Activated CD4-positive, alpha-beta T cell treated with anti-CD3 and anti-CD28 coated beads for 24 hours (primary cell): Measurements from ENCODE around the gene STAG3.
"Not testable (repeated sequence)": the region's sequence is repeated elsewhere in the genome, so short reads cannot be mapped to it uniquely, and the experiment has no call there.

ENCODE experiments used
- DNase-seq, 2 donors: peaks; one replicate each; pipeline ENCODE4 v3.0.0-alpha.2; 2020; ENCODE audit warnings: low read depth in 2 of 2

The STAG3 gene

DNA sequence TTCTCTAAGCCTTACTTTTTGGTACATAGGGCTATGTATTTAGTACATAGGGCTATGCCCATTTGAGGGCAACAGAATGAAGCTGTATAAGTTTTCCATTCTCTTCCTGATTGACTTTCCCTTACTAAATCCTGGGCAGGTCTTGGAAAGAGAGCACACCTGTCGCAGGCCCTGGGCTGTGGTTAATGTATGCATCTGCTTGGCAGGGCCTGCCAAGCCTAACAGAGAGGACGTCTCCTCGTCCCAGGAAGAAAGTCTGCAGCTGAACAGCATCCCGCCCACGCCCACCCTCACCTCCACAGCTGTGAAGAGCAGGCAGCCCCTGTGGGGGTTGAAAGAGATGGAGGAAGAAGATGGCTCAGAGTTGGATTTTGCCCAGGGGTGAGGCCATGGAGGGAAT, 33.1 kb downstream of the STAG3 start:
- DNase-seq = no peak

DNA sequence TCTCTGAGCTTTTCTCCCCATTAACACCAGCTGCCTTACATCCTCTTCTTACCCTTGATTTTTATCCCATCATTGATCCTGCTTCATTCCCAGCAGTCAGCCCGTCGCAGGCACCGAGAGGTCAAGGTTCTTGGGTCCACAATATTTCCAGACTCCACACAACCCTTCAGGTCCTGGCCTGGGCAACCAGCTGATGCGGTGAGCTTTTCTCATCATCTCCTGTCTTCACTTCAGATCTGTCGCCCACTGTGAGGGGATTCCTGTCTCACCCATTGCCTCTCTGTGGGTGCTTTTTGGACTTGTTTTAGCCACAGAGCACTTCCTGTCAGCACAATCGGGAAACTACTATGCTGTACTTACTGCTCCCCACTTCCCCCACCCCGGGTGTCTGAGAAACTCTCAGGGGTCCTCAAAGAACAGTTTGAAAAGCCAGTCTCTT, 33.6 kb downstream of the STAG3 start:
- no peak for DNase-seq

DNA sequence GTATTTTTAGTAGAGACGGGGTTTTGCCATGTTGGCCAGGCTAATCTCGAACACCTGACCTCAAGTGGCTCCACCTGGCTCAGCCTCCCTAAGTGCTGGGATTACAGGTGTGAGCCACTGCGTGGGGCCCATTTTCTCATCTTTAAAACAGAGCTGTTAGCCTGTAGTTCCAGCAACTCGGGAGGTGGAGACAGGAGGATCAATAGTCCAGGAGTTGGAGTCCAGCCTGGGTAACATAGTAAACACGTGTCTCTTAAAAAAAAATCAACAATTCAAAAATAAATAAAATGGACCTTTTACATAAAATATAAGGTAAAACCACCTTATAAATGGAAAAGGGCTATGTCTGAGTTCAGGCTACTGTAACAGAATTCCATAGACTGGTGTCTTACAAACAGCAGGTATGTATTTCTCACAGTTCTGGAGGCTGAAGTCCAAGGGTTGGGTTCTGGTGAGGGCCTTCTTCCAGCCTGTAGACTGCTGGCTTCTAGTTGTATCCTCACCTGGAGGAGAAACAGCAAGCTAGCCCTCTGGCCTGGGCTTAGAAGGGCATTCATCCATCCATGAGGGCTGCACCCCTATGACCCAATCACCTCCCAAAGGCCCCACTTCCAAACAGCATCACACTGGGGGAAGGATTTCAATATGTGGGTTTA, 35.0 kb downstream of the STAG3 start:
- DNase-seq = no peak

DNA sequence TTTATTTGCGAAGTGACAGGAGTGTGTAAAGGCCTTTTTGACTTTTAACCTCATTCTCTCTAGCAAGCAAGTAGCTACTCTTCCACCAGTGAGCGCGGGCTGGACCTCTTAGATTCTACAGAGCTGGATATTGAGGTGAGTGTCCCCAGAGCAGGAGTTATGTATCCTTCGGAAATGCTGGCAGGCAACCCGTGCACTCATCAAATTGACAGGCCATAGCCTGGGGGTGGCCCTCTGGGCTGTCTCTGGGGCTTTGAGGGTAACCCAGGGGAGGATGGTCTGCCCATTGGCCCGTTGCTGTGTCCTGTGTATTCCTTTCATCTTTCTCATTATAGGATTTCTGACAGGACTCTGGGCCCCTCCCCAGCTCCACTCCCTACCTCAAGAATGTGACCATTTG, 36.0 kb downstream of the STAG3 start:
- DNase-seq = no peak

DNA sequence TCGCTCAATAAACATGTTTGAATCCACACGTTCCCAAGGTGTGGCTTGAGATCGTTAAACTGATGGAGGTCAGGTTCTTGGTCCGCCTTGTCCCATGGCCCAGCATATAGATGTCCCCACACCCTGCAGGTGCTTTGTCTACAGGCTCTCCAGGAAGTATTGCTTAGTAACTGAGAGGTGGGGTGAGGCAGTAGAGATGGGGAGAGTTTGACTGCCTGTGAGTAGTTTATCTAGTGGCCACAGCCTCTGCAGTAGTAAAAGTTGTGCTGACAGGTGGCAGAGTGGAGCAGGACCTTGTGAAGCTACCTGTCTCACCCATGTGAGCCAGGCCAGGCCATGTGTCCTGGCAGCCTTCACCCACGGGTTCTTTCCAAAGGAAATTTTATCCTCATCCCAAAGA, 36.6 kb downstream of the STAG3 start:
- DNase-seq = not testable (repeated sequence)

DNA sequence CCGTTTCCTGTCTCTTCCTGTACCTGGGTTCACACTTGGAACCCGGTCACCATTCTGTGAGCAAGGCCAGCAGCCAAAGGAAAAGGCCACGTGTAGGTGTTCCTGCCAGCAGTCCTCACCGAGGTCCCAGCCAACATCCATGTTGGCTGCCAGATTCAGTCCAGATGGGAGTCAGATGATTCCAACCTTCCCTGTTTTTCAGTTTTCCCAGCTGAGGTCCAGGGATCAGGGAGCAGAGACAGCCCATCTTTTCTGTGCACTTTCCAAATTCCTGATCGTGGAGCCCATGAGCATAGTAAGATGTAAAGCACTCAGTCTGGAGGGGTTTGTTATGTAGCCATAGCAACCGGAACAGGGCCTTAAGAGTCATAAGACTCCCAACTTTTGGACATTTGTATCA, 38.2 kb downstream of the STAG3 start:
- no peak for DNase-seq

DNA sequence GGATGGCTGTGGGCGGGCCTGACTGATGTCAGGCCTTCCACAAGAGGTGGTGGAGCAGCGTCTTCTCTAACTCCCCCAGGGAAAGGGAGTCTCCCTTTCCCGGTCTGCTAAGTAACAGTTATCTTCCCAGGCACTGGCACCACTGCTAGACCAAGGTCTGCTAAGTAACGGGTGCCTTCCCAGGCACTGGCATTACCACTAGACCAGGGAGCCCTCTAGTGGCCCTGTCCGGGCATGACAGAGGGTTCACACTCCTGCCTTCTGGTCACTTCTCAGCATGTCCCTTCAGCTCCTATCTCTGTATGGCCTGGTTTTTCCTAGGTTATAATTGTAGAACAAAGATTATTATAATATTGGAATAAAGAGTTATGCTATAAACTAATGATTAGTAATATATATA, 40.2 kb downstream of the STAG3 start:
- DNase-seq = peak; percentile 62 to 81

DNA sequence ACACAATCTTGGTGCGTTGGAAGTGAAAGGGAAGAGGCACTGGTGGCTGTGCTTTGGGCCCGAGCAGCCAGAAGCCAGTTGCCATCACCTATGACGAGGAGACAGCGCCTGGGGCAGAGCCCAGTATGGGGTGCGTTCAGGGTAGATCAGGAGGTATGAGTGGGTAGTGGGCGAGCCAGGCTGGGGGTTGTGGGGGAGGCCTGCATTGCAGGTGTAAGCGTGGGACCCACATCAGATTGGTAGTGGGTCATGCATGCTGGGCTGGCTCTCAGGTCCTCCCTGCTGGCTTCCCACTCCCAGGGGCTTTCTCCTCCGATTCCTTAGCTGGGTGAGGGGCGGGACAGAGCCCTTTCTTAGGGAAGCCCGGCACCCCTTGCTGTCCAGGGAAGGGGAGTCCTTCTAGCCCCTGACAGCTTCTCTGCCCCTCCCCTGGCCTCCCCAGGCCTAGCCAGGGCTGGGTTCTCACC, 41.6 kb downstream of the STAG3 start:
- DNase-seq = no peak

DNA sequence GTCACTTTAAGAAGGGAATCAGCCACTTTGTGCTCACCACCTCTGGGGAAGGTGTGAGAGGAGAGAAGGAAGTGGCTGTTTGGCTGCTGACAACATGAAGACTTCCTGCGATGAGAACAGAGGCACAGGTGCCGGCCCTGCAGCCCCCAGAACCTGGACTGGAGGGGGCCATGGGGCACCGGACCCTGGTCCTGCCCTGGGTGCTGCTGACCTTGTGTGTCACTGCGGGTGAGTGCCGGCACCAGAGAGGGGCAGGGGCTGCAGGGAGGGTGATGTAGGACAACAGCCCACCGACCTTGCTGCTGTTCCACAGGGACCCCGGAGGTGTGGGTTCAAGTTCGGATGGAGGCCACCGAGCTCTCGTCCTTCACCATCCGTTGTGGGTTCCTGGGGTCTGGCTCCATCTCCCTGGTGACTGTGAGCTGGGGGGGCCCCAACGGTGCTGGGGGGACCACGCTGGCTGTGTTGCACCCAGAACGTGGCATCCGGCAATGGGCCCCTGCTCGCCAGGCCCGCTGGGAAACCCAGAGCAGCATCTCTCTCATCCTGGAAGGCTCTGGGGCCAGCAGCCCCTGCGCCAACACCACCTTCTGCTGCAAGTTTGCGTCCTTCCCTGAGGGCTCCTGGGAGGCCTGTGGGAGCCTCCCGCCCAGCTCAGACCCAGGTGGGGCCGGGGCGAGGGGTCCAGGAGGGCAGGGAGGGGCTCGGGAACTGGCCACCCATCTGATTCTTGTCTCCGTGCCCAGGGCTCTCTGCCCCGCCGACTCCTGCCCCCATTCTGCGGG, 42.3 kb downstream of the STAG3 start, which contains the start of gene PVRIG:
Gene PVRIG (plus strand): TSS at position 149 of the 785 bp plus-strand sequence. CDS start 22 bp downstream, at position 171.
- not testable (repeated sequence) for DNase-seq

DNA sequence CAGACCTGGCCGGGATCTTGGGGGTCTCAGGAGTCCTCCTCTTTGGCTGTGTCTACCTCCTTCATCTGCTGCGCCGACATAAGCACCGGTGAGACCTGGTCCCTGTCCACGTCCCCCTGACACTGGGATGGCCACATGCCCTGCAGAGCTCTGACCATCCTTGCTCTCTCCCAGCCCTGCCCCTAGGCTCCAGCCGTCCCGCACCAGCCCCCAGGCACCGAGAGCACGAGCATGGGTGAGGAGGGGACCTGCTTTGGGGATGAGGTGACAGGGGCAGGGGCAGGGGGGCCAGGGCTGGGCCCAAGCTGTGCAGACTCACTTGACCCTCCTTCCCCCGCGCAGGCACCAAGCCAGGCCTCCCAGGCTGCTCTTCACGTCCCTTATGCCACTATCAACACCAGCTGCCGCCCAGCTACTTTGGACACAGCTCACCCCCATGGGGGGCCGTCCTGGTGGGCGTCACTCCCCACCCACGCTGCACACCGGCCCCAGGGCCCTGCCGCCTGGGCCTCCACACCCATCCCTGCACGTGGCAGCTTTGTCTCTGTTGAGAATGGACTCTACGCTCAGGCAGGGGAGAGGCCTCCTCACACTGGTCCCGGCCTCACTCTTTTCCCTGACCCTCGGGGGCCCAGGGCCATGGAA, 43.0 kb downstream of the STAG3 start:
- no peak for DNase-seq

DNA sequence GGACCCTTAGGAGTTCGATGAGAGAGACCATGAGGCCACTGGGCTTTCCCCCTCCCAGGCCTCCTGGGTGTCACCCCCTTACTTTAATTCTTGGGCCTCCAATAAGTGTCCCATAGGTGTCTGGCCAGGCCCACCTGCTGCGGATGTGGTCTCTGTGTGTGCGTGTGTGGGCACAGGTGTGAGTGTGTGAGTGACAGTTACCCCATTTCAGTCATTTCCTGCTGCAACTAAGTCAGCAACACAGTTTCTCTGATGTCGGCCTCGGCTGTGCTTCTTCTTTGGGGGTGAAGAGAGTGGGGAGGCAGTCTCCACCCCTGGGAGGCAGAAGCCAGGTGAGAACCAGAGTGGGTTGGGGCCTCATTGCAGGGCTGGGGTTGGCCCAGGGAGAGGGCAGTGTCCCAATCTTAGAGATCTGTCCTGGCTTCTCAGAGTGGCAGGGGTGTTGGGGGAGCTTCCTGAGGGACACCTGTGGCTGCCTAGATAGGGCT, 43.6 kb downstream of the STAG3 start:
- peak in 1 of 2 donors; percentile 66 for DNase-seq

DNA sequence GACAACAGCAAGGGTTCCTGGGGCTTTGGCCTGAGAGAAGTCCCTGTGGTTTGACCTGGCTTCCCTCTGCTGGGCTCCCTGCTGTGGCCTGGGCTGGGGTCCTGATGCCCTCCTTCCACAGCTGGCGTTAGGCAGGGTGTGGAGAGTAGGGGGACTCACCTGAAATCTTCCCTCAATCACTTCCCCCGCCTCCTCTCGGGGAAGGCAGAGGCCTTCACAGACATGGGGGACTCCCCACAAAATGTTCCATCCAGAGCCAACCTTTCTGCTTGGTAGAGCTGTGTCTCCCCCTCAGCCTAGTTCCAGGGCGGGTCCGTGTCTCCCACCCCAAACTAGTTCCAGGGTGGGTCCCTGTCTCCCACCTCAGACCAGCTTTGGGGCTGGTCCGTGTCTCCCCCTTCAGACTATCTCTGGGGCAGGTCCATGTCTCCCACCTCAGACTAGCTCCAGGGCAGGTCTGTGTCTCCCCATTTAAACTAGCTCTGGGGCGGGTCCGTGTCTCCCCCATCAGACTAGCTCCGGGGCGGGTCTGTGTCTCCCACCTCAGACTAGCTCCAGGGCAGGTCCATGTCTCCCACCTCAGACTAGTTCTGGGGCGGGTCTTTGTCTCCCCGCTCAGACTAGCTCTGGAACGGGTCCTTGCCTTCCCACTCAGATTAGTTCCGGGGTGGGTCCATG, 44.2 kb downstream of the STAG3 start:
- no peak for DNase-seq

DNA sequence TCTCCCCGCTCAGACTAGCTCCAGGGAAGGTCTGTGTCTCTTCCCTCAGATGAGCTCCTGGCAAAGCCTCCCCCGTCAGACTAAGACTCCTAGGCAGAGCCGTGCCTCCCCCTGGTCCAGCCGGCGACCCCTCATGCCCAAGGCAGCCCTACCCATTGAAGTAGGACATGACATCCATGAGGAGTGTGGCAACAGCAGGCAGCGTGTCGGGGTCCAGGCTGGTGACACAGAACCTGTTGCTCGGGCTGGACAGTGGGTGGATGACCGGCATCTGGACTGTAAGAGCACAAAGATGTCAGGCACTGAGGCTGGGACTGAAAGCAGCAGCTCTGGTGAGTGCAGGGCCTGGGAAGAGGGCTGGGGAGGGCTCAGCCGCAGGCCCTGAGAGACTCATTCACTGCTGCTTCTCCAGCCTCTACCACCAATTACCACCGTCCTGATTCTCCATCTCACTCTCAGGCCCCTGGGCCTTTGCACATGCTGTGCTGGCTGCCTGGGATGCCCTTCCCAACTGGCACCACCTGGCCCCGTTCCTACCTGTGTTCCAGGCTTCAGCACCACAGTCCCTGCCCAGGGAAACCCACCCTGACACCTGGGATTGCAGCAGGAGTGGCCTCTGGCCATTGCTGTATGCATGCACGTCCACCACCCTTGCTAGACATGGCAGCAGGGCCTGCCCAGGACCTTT, 44.9 kb downstream of the STAG3 start:
- no peak for DNase-seq

DNA sequence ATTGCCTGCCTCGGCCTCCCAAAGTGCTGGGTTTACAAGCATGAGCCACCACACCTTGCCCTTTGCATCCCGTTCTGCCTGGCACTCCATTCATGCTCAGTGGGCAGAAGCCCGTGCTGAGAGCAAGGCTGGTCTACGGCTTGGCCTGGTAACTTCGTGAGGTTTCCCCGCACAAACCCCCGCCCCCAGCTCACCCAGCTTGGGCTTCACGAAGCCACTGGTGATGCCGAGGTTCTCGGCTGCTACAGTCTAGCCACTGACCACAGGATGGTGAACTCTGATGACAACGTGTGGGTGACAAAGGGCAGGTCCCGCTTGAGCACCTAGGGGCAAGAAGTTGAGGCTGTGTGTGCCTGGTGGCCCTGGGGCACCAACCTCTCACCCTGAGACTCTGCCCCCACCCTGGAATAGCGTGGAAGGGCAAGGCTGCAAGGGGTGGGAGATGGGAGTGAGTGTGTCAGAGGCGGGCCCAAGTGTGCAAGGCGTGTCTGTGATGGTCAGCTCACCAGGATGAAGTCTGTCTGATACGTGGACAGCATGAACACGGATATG, 45.7 kb downstream of the STAG3 start:
- not testable (repeated sequence) for DNase-seq

DNA sequence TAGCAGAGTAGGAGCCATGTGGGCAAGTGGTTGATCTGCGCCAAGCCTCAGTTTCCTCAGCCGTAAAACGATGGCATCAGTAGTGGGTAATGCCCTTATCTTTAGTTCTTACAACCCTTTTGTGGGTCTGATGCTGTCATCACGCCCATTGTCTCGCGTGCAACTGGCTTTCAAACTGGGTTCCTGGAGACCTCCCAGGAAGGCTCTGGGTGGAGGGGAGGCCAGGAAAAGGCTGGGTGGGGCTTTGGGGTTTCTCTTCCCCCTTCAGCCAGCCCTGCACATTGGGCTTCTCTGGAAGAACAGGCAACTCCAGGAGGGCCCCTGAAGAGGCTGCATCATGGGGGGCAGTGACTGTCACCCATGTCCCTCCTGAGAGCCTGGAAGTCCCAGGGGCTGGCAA, 47.2 kb downstream of the STAG3 start:
- DNase-seq = not testable (repeated sequence)

DNA sequence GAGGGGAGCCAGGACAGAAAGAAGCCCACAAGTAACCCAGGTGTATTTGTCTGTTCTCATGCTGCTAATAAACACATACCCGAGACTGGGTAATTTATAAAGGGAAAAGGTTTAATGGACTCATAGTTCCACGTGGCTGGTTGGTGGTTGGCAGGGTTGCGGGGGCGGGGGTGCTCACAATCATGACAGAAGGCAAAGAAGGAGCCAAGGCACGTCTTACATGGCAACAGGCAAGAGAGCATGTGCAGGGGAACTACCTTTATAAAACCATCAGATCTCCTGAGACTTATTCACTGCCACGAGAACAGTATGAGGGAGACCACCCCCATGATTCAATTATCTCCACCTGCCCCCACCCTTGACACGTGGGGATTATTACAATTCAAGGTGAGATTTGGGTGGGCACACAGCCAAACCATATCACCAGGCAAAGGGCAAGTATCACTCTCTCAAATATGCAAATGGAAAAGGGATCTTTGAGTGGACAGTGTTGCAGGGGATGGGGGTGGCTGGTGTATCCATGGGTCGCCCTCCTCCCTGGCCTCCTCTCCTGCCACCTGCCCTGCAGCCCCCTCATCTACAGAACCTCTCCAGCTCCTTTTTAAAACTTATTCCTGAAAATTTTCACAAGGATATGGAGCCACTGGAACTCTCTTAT, 57.1 kb downstream of the STAG3 start:
- not testable (repeated sequence) for DNase-seq

DNA sequence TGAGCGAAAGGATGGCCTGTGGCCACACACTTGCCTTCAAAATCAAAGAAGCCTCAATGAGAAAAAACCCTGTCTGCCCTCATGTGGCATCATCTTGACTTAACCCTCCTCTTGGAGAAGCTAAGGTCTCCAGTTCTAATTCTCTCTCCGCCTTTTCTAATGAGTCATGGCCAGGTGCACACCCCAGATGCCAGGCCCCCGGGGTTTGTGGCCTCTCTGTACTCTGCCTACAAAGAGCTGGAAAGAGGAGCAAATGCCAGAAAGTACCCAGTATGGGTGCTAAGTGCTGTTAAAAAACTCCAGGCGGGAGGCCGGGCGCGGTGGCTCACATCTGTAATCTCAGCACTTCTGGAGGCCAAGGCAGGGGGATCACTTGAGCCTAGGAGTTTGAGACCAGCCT, 62.3 kb downstream of the STAG3 start:
- DNase-seq = not testable (repeated sequence)

DNA sequence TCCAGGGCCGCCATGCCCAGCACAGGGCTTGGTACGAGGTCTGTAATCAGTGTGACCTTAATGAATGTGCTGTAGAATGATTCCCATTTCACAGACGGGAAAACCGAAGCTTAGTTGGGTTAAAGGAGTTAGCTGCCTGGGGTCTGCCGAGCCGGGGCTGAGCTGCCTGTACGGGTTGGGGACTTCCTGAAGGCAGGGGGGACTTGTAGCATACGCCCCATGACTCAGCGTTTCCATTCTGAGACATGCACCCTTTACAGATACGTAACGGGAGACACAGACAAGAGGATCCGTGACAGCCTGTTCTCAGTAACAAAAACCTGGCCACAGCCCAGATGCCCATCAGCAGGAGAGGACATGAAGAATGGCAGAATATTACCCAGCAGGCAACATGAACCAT, 65.7 kb downstream of the STAG3 start:
- DNase-seq = not testable (repeated sequence)

DNA sequence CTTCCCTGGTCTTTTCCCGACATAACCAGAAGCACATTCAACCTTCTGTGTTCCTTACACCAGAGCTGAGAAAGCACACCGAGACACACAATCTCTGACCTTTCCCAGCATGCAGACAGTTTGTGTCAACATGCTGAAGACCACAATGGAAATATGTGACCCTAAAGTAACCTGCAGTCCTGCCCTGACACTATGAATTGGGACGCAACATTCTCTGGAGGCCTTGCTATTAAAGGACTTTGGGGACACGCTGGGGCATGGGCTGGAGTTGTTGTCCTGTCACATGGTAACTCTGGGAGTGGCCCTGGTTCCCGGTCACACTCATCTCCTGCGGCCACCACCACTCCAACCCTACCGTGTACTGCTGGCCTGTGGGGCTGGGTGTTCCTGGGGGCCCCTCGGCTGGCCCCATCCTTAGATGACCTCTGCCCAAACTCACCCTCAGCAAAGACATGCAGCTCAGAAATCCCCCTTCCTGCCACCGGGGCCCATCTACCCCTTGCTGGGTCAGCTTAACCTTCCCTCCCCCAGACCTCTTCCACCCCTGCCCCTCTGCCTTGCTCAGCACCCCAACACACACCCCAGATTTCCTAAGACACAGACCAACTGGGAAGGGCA, 67.4 kb downstream of the STAG3 start:
- not testable (repeated sequence) for DNase-seq
